GM19238 (cell line): ENCODE measurements around the gene ZNF771.
"Not testable (repeated sequence)": the region's sequence is repeated elsewhere in the genome, so short reads cannot be mapped to it uniquely, and the experiment has no call there.

Experiments used
- DNase-seq: peaks from one replicate; pipeline ENCODE4 v3.0.0; 2011; ENCODE audit warnings: low spot score; ENCODE audit not compliant: insufficient read length

The ZNF771 gene

DNA sequence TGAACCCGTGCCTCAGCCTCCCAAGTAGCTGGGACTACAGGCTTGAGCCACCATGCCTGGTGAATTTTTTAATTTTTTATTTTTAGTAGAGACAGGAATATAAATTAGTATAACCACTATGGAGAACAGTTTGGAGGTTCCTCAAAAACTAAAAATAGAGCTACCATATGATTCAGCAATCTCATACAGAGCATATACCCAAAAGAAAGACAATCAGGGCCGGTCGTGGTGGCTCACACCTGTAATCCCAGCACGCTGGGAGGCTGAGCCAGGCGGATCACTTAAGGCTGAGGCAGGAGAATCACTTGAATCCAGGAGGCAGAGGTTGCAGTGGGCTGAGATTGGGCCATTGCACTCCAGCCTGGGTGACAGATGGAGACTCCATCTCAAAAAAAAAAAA, 54.0 kb downstream of the ZNF771 start:
- not testable (repeated sequence) for DNase-seq

- no peak for DNase-seq
Observed at GRCh38 chr16:30464078-30464477, 56.7 kb downstream of the ZNF771 start.
